ENCODE results near the gene MAP7. TPM values are rescaled to one million over a fixed set of nuclear protein-coding genes. Genes with fewer than 3 reads are reported as not detected.

Gene MAP7
- total and polyA plus RNA-seq, 2 experiments from 2014 or later: 44.7 to 49.2 TPM

DNA sequence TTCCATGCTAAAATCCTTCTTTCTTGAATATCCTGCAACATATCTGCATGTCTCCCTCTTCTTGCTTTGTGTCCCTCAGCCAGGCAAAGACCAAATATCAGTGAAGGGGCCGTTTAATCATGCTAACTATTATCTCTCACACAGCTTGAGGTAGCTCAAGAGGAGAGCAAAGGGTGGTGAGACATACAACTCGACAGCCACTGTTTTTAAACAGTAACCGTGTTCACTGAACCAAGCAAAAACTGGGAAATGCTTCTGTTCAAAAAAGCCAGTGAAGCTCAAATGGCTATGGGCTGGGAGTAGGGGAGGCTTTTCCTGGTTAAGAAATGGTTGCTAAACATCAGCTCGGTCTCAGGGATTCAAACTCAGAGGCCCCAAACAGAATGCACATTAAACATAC, 83.4 kb downstream of the MAP7 start:
- Histone ChIP-seq H3K9me2 (ENCODE audit: insufficient read depth) (no peaks in the 10 kb centered on the region), H3K27ac (ENCODE audit: low read depth) (0 out of 2 replicates have a peak overlapping the region, but pooled peaks have one; percentile 33), H3K4me3 (no peak overlapping the region), H3F3A (replicated peaks; ENCODE audit: low read depth) (no peaks in the 10 kb centered on the region), H3K4me1 (ENCODE audit: insufficient read depth) (peaks cover 42% of the 10 kb centered on the region), H4K20me1 (replicated peaks; ENCODE audit: insufficient read depth) (no peaks in the 10 kb centered on the region), H3K27me3 (ENCODE audit: insufficient read depth) (no peaks in the 10 kb centered on the region), H3K36me3 (ENCODE audit: insufficient read depth) (no peaks in the 10 kb centered on the region), H3K4me2 (no peak overlapping the region; the same call in 1 of the 2 replicates), H2AFZ (no peak overlapping the region), H3K79me2 (replicated peaks; ENCODE audit: insufficient read depth) (peaks cover 62% of the 10 kb centered on the region)
- H3K4me3 Mint-ChIP-seq: no peak overlapping the region
- no peaks in the 10 kb centered on the region for H3K27me3 Mint-ChIP-seq (ENCODE audit: insufficient read depth, low read depth, poor library complexity)
- no peaks in the 10 kb centered on the region for H3K9me3 Mint-ChIP-seq
- no peak for DNase-seq (ENCODE audit: low spot score)
- H3K4me1 Mint-ChIP-seq: peaks cover 58% of the 10 kb centered on the region
- peak overlapping the region; percentile 9; the same call in 1 of the 2 replicates for H3K27ac Mint-ChIP-seq
- ATAC-seq: no peak; the same call in 2 of the 3 replicates
- TF ChIP-seq, protein P1, sequence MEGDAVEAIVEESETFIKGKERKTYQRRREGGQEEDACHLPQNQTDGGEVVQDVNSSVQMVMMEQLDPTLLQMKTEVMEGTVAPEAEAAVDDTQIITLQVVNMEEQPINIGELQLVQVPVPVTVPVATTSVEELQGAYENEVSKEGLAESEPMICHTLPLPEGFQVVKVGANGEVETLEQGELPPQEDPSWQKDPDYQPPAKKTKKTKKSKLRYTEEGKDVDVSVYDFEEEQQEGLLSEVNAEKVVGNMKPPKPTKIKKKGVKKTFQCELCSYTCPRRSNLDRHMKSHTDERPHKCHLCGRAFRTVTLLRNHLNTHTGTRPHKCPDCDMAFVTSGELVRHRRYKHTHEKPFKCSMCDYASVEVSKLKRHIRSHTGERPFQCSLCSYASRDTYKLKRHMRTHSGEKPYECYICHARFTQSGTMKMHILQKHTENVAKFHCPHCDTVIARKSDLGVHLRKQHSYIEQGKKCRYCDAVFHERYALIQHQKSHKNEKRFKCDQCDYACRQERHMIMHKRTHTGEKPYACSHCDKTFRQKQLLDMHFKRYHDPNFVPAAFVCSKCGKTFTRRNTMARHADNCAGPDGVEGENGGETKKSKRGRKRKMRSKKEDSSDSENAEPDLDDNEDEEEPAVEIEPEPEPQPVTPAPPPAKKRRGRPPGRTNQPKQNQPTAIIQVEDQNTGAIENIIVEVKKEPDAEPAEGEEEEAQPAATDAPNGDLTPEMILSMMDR (conservative IDR thresholded peaks at IDR 0.05; ENCODE audit: low read depth in 2 of 2): no peak
- TF ChIP-seq, protein P2, sequence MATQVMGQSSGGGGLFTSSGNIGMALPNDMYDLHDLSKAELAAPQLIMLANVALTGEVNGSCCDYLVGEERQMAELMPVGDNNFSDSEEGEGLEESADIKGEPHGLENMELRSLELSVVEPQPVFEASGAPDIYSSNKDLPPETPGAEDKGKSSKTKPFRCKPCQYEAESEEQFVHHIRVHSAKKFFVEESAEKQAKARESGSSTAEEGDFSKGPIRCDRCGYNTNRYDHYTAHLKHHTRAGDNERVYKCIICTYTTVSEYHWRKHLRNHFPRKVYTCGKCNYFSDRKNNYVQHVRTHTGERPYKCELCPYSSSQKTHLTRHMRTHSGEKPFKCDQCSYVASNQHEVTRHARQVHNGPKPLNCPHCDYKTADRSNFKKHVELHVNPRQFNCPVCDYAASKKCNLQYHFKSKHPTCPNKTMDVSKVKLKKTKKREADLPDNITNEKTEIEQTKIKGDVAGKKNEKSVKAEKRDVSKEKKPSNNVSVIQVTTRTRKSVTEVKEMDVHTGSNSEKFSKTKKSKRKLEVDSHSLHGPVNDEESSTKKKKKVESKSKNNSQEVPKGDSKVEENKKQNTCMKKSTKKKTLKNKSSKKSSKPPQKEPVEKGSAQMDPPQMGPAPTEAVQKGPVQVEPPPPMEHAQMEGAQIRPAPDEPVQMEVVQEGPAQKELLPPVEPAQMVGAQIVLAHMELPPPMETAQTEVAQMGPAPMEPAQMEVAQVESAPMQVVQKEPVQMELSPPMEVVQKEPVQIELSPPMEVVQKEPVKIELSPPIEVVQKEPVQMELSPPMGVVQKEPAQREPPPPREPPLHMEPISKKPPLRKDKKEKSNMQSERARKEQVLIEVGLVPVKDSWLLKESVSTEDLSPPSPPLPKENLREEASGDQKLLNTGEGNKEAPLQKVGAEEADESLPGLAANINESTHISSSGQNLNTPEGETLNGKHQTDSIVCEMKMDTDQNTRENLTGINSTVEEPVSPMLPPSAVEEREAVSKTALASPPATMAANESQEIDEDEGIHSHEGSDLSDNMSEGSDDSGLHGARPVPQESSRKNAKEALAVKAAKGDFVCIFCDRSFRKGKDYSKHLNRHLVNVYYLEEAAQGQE (IDR thresholded peaks at IDR 0.05; ENCODE audit: unreplicated experiment): no peak
- no peak for TF ChIP-seq POLR2AphosphoS5 (IDR thresholded peaks at IDR 0.05; ENCODE audit: low read depth)
- TF ChIP-seq, protein P3, sequence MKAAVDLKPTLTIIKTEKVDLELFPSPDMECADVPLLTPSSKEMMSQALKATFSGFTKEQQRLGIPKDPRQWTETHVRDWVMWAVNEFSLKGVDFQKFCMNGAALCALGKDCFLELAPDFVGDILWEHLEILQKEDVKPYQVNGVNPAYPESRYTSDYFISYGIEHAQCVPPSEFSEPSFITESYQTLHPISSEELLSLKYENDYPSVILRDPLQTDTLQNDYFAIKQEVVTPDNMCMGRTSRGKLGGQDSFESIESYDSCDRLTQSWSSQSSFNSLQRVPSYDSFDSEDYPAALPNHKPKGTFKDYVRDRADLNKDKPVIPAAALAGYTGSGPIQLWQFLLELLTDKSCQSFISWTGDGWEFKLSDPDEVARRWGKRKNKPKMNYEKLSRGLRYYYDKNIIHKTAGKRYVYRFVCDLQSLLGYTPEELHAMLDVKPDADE (IDR thresholded peaks at IDR 0.05): no peak
- TF ChIP-seq, protein P4, sequence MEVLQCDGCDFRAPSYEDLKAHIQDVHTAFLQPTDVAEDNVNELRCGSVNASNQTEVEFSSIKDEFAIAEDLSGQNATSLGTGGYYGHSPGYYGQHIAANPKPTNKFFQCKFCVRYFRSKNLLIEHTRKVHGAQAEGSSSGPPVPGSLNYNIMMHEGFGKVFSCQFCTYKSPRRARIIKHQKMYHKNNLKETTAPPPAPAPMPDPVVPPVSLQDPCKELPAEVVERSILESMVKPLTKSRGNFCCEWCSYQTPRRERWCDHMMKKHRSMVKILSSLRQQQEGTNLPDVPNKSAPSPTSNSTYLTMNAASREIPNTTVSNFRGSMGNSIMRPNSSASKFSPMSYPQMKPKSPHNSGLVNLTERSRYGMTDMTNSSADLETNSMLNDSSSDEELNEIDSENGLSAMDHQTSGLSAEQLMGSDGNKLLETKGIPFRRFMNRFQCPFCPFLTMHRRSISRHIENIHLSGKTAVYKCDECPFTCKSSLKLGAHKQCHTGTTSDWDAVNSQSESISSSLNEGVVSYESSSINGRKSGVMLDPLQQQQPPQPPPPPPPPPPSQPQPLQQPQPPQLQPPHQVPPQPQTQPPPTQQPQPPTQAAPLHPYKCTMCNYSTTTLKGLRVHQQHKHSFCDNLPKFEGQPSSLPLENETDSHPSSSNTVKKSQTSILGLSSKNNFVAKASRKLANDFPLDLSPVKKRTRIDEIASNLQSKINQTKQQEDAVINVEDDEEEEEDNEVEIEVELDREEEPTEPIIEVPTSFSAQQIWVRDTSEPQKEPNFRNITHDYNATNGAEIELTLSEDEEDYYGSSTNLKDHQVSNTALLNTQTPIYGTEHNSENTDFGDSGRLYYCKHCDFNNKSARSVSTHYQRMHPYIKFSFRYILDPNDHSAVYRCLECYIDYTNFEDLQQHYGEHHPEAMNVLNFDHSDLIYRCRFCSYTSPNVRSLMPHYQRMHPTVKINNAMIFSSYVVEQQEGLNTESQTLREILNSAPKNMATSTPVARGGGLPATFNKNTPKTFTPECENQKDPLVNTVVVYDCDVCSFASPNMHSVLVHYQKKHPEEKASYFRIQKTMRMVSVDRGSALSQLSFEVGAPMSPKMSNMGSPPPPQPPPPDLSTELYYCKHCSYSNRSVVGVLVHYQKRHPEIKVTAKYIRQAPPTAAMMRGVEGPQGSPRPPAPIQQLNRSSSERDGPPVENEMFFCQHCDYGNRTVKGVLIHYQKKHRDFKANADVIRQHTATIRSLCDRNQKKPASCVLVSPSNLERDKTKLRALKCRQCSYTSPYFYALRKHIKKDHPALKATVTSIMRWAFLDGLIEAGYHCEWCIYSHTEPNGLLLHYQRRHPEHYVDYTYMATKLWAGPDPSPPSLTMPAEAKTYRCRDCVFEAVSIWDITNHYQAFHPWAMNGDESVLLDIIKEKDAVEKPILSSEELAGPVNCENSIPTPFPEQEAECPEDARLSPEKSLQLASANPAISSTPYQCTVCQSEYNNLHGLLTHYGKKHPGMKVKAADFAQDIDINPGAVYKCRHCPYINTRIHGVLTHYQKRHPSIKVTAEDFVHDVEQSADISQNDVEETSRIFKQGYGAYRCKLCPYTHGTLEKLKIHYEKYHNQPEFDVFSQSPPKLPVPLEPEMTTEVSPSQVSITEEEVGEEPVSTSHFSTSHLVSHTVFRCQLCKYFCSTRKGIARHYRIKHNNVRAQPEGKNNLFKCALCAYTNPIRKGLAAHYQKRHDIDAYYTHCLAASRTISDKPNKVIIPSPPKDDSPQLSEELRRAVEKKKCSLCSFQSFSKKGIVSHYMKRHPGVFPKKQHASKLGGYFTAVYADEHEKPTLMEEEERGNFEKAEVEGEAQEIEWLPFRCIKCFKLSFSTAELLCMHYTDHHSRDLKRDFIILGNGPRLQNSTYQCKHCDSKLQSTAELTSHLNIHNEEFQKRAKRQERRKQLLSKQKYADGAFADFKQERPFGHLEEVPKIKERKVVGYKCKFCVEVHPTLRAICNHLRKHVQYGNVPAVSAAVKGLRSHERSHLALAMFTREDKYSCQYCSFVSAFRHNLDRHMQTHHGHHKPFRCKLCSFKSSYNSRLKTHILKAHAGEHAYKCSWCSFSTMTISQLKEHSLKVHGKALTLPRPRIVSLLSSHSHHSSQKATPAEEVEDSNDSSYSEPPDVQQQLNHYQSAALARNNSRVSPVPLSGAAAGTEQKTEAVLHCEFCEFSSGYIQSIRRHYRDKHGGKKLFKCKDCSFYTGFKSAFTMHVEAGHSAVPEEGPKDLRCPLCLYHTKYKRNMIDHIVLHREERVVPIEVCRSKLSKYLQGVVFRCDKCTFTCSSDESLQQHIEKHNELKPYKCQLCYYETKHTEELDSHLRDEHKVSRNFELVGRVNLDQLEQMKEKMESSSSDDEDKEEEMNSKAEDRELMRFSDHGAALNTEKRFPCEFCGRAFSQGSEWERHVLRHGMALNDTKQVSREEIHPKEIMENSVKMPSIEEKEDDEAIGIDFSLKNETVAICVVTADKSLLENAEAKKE (CRISPR knock-in tag; IDR thresholded peaks at IDR 0.05): no peak
- no peak for TF ChIP-seq ZNF331 (CRISPR knock-in tag; IDR thresholded peaks at IDR 0.05; ENCODE audit: low read depth)
- no peak for TF ChIP-seq EZH2phosphoT487 (IDR thresholded peaks at IDR 0.05; ENCODE audit: unreplicated experiment)
- no peak for TF ChIP-seq CREB1 (CRISPR knock-in tag; IDR thresholded peaks at IDR 0.05; ENCODE audit: low read depth)
- no peak for TF ChIP-seq EZH2 (IDR thresholded peaks at IDR 0.05; ENCODE audit: low read depth, unreplicated experiment)
- no peak for TF ChIP-seq STAT1 (IDR thresholded peaks at IDR 0.05; ENCODE audit: unreplicated experiment)
- H3K36me3 Mint-ChIP-seq (ENCODE audit: low read depth): no peaks in the 10 kb centered on the region
